ENCODE measurements around the gene CLASRP.
A peak's percentile ranks its signal among the peaks of the same experiment; 100 is the strongest.

Gene CLASRP

DNA sequence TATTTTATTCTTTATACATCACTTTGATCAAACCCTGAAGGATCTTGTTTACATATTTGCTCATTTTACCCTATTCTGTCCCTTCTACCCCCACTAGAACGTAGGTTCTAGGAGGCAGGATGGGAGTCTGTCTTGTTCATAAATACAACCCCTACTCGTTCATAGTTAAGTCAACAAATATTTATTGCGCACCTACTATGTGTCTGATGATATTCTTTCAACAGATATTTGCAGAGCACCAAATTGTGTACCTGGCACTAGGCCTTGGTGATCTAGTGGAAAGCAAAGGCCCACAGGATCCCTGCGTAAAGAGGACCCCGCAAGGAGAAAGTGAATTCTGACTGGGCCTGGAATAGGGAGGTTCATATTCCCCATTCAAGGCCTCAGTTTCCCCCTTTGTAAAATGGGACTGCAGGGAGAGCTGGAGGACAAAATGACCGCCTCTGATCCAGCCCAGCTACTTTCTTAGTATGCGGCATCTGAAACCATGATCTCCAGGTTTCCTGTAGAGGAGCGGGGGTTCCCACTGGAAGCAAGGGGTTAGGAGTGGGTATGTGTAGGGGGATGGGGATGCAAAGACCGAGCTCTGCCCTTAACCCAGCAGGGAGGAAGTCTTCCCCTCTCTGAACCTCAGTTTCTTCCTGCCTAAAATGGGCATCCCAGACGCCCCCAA lies 39.7 kb downstream of the CLASRP start:
- H3K27ac ChIP-seq = no peak overlapping the region
- DNase-seq (ENCODE audit: low read depth, low spot score) = no peak

DNA sequence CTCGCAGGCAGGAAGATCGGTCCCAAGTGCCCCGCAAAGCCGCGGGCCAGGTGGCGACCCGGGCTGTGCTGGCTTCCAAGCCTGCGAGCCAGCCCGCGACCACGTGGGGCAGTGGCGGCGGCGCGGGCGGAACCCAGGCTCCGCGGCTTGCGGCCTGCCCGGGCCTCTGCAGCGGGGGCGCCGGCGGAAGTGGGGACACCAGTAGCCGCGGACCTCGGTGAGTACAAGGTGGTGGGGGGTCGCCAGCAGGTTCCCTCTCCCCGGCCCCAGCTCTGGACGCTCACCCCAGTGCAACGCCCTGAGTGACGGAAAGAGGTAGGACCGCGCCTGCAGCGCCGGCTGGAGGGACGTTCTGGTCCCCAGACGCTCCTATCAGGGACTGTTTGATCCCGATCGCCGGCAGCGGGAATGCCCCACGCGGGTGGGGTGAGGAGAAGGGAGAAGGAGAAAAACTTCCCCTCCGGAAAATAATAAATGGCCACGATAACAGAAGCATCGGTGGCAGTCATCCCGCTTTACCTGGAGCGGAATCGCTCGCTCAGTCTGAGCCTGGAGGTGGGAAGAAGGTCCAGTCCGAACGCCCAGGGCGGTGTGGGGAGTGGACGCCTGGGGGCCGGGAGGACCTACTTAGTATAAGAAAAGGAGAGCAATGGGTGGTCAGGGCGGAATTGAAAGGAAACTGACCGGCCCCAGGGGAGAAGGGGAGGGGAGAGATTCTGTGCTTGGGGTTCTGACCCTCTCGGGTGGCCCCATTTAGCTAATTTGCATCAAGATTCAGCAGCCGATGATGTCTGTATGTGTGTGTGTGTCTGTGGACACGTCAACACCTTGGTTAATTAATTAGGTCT lies 40.4 kb downstream of the CLASRP start, which contains the start of gene GEMIN7:
Gene GEMIN7, plus strand, starts transcription at position 198 of the 848 bp plus-strand sequence. CDS start 10,855 bp downstream, outside the sequence.
- no peak for DNase-seq (ENCODE audit: low read depth, low spot score)
- peak within 1 kb of the TSS; percentile 54 for H3K27ac ChIP-seq

DNA sequence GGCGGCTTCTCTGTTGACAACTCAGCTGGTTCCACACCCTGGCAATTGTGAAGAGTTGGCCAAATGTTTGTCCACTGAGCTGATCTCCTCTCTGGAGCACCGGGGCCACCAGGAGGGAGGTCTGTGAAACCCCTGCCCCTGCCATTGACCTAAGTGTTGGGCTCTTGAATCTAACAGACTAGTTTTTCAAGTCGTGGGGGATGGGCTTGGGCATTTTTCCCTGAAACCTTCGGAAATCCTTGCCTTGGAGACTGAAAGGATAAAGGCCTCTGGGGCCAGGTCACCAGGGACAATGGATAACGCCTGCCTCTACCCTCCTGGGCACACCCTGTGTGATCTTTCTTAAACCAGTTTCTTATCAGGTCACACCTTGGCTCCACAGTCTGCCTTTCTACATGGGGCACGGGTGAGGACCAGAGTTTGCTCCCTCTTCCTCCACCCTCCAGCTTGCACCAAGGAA lies 41.1 kb downstream of the CLASRP start:
- H3K27ac ChIP-seq = peak overlapping the region; percentile 54
- DNase-seq (ENCODE audit: low read depth, low spot score) = no peak

DNA sequence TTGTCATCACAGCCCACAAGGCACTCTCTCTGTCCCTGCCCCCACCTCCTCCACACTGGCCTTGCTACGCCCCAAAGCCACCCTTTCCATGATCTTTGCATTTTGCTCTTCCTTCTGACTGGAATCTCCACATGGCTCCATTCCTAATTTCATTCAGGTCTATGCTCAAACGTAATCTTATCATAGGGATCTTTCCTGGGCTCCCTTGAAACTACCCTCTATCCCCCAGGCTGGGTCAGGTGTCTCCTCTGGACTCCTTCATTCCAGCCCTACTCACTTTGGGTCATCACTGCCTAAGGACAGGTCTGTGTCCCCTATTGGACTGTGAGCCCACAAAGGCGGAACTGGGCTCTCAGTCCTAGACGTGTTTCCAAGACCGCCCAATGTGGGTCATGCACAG lies 43.3 kb downstream of the CLASRP start:
- no peak overlapping the region for H3K27ac ChIP-seq
- DNase-seq (ENCODE audit: low read depth, low spot score) = no peak

DNA sequence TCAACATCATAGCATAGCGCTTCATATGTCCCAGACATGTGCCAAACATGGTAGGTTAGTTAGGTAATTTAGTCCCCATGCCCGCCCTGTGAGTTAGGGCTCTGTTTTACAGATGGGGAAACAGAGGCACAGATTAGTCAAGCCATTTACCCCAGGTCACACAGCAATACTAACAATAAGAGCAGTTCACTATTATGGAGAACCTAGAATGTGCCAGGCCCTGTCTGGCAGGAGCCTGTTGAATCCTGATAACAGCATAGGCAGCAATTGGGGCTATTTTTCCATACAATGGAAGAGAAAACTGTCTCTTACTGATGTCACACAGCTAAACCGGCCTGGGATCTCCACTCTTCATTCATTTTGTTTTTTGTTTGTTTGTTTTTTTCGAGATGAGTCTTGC lies 47.6 kb downstream of the CLASRP start:
- H3K27ac ChIP-seq = no peak overlapping the region
- DNase-seq (ENCODE audit: low read depth, low spot score) = no peak

DNA sequence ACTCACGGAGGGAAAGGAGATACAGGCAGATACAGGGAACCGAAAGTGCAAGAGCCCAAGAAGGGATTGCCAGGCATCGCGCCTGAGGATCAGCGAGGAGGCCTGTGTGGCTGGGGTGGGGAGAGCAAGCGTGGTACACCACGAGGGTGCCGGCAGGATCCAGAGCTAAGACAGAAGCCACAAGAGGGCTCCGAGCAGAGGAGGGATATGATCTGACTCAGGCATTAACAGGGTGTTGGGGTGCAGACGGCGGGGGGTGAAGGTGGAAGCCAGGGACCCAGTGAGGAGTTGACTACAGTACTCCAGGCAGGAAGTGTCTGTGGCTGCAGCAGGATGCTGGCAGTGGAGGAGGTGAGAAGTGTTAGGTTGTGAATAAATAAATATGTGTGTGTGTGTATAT lies 48.7 kb downstream of the CLASRP start:
- no peak overlapping the region for H3K27ac ChIP-seq
- no peak for DNase-seq (ENCODE audit: low read depth, low spot score)

DNA sequence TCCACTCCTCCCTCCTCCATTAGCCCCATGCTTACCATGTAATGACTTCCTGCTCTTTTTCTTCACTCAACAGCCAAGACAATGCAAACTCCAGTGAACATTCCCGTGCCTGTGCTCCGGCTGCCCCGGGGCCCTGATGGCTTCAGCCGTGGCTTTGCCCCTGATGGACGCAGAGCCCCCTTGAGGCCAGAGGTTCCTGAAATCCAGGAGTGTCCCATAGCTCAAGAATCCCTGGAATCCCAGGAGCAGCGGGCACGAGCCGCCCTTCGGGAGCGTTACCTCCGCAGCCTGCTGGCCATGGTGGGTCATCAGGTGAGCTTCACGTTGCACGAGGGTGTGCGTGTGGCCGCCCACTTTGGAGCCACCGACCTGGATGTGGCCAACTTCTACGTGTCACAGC lies 51.2 kb downstream of the CLASRP start:
- no peak overlapping the region for H3K27ac ChIP-seq
- DNase-seq (ENCODE audit: low read depth, low spot score) = no peak

DNA sequence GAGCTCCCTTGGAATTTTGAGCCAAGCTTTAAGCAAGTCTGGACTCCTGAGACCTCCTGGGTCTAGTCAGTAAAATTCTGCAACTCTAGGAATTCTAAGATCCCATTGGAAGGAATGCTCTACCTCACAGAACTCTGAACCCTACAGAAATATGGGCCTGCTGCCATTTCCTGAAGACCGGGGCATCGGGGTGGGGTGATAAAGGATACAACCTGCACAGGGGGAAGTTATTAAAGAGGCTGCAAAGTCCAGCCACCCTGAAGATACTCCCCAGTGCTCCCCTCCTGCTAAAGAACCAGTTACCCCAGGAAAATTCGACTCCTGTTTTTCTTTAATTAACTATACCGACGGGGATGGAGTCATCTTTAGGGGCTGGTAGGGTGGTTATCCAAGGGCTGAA lies 51.8 kb downstream of the CLASRP start:
- peak overlapping the region; percentile 85 for H3K27ac ChIP-seq
- DNase-seq (ENCODE audit: low read depth, low spot score) = no peak

DNA sequence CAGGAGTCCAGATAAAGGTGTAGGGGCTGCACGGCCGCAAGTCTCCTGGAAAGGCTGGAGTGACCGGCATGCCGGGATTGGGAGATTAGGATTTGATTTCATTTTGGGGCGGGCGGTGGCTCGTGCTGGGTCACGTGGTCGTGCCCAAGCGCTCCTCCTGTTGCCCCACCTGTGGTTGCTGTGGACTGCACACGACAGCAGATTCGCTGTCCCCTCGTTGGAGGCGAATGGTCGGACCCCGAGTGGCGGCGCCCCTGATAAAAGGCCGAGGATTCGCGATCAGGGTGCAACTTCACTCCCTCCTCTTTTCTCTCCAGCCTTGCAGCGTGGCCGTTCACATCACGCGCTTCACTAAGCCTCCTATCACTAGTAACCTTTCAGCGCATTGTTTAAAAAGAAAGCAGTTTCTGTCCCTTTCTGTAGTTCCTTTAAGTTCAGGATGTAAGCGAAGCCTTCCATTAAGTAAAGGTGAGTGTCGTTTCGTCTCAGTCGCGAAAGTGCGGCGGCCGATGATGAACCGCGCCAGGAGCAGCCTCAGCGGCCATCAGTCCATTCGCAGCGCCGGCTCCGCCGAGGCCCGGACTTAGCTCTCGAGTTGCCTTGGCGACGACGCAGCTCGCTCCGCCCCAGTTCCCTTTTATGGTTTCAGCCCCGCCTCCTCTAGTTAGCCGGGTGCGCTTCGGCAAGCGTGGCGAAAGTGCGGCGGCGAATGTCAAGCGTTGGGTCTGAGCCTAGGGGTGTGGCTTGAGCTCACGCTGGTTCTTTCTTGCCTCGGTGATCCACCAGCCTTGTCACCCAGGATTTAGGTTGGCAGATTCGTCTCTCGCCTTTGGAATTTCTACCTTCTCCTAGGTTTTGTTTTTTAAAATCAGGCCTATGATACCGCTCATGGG lies 52.4 kb downstream of the CLASRP start:
- peak; percentile 94 for DNase-seq (ENCODE audit: low read depth, low spot score)
- peak overlapping the region; percentile 85 for H3K27ac ChIP-seq

DNA sequence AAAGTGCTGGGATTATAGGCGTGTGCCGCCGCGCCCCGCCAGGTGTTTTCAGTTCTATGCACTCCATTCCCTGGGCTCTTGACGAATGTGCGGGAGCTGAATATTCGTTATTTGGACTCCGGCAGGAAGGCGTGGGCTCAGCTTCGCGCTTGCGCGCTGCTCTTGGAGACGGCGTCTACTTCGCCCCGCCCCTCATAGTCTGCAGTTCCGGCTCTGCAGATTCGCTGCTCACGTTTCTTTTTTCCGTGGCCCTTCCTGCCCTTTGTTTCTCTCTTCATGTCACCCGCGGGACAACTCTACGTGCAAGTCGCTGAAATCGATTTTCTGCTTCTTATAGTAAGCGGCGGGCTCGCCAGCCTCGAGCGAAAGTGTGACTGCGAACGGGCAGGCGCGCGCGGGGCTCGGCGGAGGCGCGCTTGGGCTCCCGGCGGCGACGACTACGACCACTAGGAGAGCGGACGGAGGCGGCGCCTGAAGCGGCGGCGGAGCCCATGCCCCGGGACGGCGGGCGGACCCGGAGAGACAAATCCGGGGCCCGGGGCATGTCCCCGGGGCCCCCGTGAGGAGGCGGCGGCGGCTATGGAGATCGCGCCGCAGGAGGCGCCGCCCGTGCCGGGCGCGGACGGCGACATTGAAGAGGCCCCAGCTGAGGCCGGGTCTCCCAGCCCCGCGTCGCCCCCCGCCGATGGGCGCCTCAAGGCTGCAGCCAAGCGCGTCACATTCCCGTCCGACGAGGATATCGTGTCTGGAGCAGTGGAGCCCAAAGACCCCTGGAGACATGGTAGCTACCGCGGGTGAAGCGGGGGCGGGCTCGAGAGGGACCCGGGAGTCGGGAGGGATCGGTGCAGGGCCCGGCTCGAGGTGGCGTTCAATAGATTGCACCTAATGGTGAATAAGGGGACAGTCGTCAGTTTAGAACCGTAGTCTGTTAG lies 54.2 kb downstream of the CLASRP start, which contains the start of gene PPP1R37:
Gene PPP1R37, plus strand, starts transcription at position 433 of the 932 bp plus-strand sequence. Its CDS starts 147 bp downstream, at position 580.
- peak; percentile 89 for DNase-seq (ENCODE audit: low read depth, low spot score)
- H3K27ac ChIP-seq = peak within 1 kb of the TSS; percentile 85

DNA sequence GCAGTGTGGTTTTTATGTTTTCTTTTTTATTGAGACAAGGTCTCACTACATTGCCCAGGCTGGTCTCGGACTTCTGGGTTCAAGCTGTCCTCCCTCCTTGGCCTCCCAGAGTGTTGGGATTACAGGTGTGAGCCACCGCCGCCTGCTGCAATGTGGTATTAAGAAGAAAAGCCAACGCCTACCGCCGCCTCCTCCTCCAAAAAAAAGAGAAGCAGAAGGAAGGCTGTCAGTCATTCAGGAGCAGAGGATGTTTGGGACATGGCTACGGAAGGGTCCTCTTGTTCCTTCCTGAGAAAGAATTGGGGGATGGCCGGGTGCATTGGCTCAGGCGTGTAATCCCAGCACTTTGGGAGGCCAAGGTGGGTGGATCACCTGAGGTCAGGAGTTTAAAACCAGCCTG lies 55.3 kb downstream of the CLASRP start:
- H3K27ac ChIP-seq = no peak overlapping the region
- no peak for DNase-seq (ENCODE audit: low read depth, low spot score)

DNA sequence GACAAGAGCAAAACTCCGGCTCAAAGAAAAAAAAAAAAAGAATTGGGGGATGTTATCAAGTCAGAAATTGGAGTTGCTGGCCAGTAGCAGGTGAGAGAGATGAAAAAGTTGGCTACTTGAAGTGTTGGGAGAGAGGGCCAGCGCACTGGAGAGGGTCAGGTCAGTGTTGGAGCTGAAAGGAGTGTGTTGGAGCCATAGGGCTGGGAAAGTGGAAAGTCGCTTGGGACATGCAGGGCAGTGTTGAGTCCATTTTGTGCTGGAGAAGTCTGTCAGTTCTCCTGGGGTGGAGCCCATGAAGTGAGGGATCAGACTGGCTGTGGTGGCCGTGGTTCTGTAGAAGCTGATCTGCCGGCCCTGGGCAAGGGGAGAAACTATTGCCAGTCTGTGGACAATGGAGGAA lies 55.9 kb downstream of the CLASRP start:
- no peak overlapping the region for H3K27ac ChIP-seq
- no peak for DNase-seq (ENCODE audit: low read depth, low spot score)

DNA sequence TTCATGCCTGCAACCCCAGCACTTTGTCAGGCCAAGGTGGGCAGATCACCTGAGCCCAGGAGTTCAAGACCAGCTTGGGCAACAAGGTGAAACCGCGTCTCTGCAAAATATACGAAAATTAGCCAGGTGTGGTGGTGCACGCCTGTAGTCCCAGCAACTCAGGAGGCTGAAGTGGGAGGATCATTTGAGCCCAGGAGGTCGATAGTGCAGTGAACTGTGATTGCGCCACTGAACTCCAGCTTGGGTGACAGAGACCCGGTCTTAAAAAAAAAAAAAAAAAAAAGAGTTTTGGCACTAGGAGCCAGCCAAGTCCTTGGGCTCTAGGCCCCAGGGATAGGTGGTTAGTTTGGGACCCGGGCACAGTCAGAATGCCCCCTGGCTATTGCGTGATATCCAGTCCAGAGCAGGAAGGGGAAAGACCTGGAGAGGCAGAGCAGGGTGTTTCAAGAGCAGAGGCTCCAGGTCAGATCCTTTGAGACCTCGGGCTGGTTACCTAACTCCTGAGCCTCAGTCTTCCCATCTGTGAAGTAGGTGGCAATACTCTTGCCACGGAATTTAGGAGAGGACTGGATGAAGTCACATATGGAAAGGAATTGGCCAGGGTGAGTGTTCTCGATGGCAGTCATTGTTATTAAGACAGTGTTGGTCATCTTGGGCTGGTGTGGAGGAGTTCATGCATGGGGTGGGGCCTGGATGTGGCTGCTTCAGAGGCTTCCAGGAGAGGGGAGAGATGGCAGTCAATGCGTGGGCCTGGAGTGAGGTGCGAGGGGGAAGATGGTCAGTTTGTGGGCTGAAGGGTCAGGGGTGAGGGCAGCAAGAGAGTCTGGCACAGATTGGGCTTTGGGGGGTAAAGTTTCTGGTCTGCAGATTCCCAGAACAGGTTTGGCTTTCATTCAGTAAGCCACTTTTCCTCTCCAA lies 56.9 kb downstream of the CLASRP start:
- H3K27ac ChIP-seq = no peak overlapping the region
- no peak for DNase-seq (ENCODE audit: low read depth, low spot score)

DNA sequence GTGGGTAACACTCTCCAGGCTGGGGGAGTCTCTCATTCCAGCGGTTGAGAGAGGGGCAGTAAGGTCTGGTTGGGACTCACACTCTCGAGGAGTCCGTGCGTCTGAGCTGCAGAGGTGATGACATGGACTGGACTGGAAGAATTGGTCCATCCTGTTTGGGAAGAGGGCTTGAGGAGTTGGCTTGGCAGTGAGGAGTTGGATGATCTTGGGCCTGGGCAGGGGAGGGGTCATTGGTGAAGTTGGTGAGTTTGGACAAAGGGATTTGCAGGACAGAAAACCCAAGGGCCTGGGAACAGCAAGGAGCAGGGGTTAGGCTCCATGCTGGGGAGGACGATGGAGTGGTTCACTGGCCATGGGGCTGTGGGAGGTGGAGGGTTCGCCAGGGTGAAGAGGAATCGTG lies 57.9 kb downstream of the CLASRP start:
- DNase-seq (ENCODE audit: low read depth, low spot score) = no peak
- no peak overlapping the region for H3K27ac ChIP-seq

DNA sequence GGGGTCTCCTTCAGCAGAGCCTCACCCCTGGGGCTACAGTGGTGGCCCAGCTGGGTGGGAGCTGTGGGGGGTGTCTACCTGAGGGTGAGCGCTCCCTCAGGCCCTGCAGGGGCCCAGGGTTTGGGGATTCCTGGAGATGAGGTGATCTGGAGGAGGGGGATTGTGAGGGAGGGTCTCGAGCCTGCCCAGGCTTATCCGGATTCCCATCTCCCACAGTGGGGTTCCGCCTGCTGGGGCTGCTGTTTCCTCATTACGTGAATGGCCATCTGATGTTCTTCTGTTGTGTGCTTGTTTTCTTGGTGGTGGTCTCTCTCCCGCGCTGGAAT lies 58.6 kb downstream of the CLASRP start:
- DNase-seq (ENCODE audit: low read depth, low spot score) = no peak
- no peak overlapping the region for H3K27ac ChIP-seq

DNA sequence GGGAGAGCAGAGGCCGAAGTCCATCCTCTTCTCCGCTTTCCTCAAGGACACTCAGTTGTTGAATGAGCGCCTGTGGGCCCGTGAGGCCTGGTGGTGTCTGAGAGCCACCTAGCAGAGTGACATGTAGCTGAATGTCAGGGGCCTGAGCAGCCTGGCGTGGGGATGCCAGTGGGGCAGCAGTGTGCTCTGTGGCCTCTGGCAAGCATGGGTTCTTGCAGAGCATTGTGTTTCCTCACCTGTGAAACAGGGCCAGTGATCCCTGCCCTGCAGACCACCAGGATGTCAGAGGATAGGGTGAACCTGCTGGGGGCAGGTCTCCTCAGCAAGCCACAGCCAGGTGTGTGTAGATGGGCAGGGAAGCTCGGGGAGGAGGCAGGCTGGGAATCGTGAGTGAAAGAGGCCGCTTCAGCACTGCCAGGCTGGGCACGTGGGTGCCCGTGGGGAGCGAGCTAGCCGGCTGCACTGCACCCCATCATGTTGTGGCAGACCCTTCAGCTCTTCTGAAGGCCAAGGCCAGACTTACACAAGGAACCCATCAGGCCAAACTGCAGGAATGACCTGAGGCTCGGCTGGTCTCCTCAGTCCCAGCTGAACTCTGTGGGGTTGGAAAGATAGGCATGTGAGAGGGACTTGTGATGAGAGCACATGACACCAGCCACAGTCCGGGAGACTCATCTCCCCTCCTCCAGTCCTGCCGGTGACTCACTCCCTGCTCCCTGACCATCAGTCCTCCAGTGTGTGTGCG lies 59.1 kb downstream of the CLASRP start:
- peak overlapping the region; percentile 63 for H3K27ac ChIP-seq
- DNase-seq (ENCODE audit: low read depth, low spot score) = peak; percentile 66

DNA sequence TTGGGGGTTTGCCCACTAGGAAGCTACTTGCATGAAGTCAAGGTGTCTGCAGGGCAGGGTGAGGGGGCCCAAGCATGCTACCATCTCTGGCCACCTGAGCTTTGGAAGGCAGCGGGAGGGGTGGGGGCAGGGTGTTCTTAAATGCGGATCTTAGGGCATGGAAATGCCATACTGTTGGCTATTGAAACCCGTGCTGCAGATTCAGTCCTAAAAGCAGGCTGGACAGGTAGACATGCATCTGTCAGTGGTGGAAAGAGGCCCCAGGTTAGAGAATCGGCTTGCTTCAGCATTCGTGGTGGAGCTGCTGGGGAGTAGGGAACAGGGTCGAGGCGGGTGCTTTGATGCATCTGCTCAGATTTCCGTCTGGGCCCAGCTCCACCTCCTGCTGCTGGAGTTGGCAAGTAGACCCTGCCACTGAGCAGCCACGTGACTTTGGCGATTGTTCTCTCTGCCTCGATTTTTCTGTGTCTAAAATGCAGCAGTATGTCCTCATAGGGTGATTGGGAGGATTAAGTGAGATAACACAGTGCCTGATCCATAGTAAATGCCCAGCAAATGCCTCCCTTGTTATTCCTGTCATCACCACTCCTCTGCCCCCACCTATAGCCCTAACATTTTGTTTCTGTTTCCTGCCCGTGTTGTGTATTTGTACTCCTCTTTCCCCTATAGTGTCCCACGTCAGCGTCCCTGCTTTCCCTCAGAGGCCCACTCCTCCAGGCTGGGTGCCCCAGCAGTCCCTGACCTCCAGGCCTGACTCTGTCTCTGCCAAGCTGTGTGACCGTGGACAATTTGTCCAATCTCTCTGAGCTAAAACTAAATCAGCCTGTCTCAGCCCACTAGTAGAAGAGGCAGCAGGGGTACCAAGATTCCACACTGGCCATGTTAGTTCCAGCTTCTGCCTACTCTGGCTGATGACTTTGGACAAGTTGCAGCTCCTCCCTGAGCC lies 59.9 kb downstream of the CLASRP start:
- no peak for DNase-seq (ENCODE audit: low read depth, low spot score)
- peak overlapping the region; percentile 63 for H3K27ac ChIP-seq
